OCI-LY3 (cell line): ENCODE results near the gene TBCB.
A peak's percentile ranks its signal among the peaks of the same experiment; 100 is the strongest.
"Not testable (repeated sequence)": the region's sequence is repeated elsewhere in the genome, so short reads cannot be mapped to it uniquely, and the experiment has no call there.

Experiments
- H2AFZ ChIP-seq: fragments of 200-600, 300-600 bp; shearing (Covaris generic); 2 replicates; pipeline ENCODE4 v1.6.0; 2014; ENCODE audit warnings: antibody characterized with exemption, low read depth, low read length
- H3K27ac ChIP-seq: fragments of 200-600, 300-600 bp; sonication (generic); 2 replicates; pipeline ENCODE4 v1.5.1; 2014; ENCODE audit warnings: mild to moderate bottlenecking, low read length, moderate library complexity, mixed read lengths
- H3K27me3 ChIP-seq: fragments of 200-600, 300-600 bp; sonication (generic); 2 replicates; pipeline ENCODE4 v1.6.1; 2014; ENCODE audit warnings: low read depth, low read length, mixed read lengths
- H3K36me3 ChIP-seq: fragments of 200-600, 300-600 bp; sonication (generic); replicated peaks from 2 replicates; pipeline ENCODE3; 2014; ENCODE audit warnings: low read depth, low read length, mixed read lengths
- H3K4me1 ChIP-seq: fragments of 300-600, 200-600 bp; sonication (generic); 2 replicates; pipeline ENCODE4 v1.6.1; 2014; ENCODE audit warnings: low read length, mixed read lengths
- H3K4me2 ChIP-seq: fragments of 200-600, 300-600 bp; sonication (generic); 2 replicates; pipeline ENCODE4 v1.6.1; 2014; ENCODE audit warnings: low read length, mixed read lengths
- H3K4me3 ChIP-seq: fragments of 300-600, 200-600 bp; sonication (generic); 2 replicates; pipeline ENCODE4 v1.5.1; 2014; ENCODE audit warnings: antibody characterized with exemption, mild to moderate bottlenecking, low read length, moderate library complexity
- H3K79me2 ChIP-seq: fragments of 300-600, 200-600 bp; shearing (Covaris generic); 2 replicates; pipeline ENCODE4 v1.6.1; 2014; ENCODE audit warnings: mild to moderate bottlenecking, low read length, mixed read lengths
- H3K9ac ChIP-seq: fragments of 300-600, 200-600 bp; shearing (Covaris generic); 2 replicates; pipeline ENCODE4 v1.6.0; 2014; ENCODE audit warnings: mild to moderate bottlenecking, low read length, moderate library complexity
- H3K9me3 ChIP-seq: fragments of 200-600, 300-600 bp; shearing (Covaris generic); 2 replicates; pipeline ENCODE4 v1.6.1; 2014; ENCODE audit warnings: low read length, mixed read lengths; ENCODE audit not compliant: insufficient read depth
- H4K20me1 ChIP-seq: fragments of 200-600, 300-600 bp; sonication (generic); 2 replicates; pipeline ENCODE4 v1.6.1; 2016; ENCODE audit warnings: low read length, mixed read lengths; ENCODE audit not compliant: insufficient read depth
- CTCF ChIP-seq: fragments of 200-600, 300-600 bp; sonication (generic); IDR thresholded peaks from 2 replicates; pipeline ENCODE4 v1.5.1; 2014; ENCODE audit warnings: antibody characterized with exemption, low read length, low read depth
- EZH2phosphoT487 ChIP-seq: fragments of 200-600 bp; shearing (Covaris generic); IDR thresholded peaks from 2 replicates; pipeline ENCODE4 v1.6.1; 2018; ENCODE audit warnings: antibody characterized with exemption, mixed run types, low read depth

Gene TBCB

GRCh38 chr19:36115453-36116343 lies at the start of gene TBCB:
TSS of gene TBCB (plus strand) at chr19:36115468. CDS start at chr19:36115561, 93 bp downstream.
- Histone ChIP-seq H3K79me2 (peaks cover 26% of the 10 kb centered on the region), H4K20me1 (0 out of 2 replicates have a peak, but pooled peaks cover 3% of the 10 kb centered on the region), H3K27ac (peak within 1 kb of the TSS; percentile 77), H3K4me2 (peak within 1 kb of the TSS; percentile 74), H3K4me1 (peaks cover 18% of the 10 kb centered on the region), H3K9ac (peak within 1 kb of the TSS; percentile 94), H2AFZ (peak within 1 kb of the TSS; percentile 83), H3K9me3 (no peaks in the 10 kb centered on the region), H3K27me3 (no peaks in the 10 kb centered on the region), H3K4me3 (peak within 1 kb of the TSS; percentile 88), H3K36me3 (peaks cover 37% of the 10 kb centered on the region)
- no peak for TF ChIP-seq CTCF

DNA sequence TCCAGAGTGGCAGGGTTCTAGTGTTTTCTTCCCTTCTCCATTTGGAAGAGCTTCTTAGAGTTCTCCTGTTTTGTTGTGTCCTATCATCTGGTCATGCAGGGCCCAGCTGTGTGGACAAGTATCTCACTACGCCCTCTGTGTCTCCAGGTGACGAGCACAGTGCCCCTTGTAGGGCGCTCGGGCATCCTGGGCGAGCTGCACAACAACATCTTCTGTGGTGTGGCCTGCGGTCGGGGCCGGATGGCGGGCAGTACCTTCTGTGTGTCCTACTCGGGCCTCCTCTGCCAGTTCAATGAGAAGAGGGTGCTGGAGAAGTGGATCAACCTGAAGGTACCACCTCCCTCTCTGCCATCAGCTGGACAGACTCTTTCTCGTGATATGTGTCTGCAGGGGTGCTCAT lies 47.6 kb upstream of the TBCB start:
- Histone ChIP-seq H3K4me2 (no peak overlapping the region), H3K27me3 (no peaks in the 10 kb centered on the region), H4K20me1 (0 out of 2 replicates have a peak, but pooled peaks cover 3% of the 10 kb centered on the region), H2AFZ (no peak overlapping the region), H3K79me2 (no peaks in the 10 kb centered on the region), H3K9ac (no peak overlapping the region), H3K4me1 (no peaks in the 10 kb centered on the region), H3K9me3 (no peaks in the 10 kb centered on the region), H3K4me3 (no peak overlapping the region), H3K36me3 (peaks cover 46% of the 10 kb centered on the region), H3K27ac (no peak overlapping the region)
- no peak for TF ChIP-seq EZH2phosphoT487
- TF ChIP-seq CTCF: no peak

DNA sequence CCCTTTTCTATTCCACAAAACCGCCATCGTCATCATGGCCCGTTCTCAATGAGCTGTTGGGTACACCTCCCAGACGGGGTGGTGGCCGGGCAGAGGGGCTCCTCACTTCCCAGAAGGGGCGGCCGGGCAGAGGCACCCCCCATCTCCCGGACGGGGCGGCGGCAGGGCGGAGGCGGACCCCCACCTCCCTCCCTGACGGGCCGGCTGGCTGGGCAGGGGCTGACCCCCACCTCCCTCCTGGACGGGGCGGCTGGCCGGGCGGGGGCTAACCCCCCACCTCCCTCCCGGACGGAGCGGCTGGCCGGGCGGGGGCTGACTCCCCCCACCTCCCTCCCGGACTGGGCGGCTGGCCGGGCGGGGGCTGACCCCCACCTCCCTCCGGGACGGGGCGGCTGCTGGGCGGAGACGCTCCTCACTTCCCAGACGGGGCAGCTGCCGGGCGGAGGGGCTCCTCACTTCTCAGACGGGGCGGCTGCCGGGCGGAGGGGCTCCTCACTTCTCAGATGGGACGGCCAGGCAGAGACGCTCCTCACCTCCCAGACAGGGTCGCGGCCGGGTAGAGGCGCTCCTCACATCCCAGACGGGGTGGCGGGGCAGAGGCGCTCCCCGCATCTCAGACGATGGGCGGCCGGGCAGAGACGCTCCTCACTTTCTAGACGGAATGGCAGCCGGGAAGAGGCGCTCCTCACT lies 46.3 kb upstream of the TBCB start:
- not testable (repeated sequence) for H3K27me3 ChIP-seq, H3K27ac ChIP-seq, H2AFZ ChIP-seq, H3K79me2 ChIP-seq, H4K20me1 ChIP-seq, H3K4me1 ChIP-seq, H3K9ac ChIP-seq, H3K4me2 ChIP-seq, H3K9me3 ChIP-seq, H3K4me3 ChIP-seq
- H3K36me3 ChIP-seq: peaks cover 44% of the 10 kb centered on the region

DNA sequence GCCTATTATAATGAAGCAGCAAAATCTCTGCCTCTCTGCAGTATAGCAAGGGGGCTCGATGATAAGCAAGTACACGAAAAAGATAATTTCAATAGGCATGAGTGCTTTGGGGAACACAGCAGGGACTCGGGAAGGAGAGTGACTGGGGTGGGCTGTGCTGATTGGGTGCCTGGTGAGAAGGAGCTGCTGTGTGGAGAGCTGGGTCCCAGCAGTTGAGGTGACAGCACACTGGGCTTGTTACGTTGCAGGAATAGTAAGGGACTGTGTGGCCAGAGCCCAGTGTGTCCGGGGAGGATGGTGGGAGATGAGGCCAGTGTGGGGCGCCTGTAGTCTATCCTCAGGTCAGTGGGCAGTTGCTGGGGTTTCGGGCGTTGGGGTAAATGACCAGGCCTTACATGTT lies 43.2 kb upstream of the TBCB start:
- no peaks in the 10 kb centered on the region for H3K4me1 ChIP-seq
- H3K4me3 ChIP-seq: no peak overlapping the region
- no peaks in the 10 kb centered on the region for H3K27me3 ChIP-seq
- H3K36me3 ChIP-seq: peaks cover 33% of the 10 kb centered on the region
- H4K20me1 ChIP-seq: no peaks in the 10 kb centered on the region
- H3K27ac ChIP-seq: no peak overlapping the region
- H2AFZ ChIP-seq: no peak overlapping the region
- TF ChIP-seq CTCF (no peak), EZH2phosphoT487 (no peak)
- no peaks in the 10 kb centered on the region for H3K9me3 ChIP-seq
- no peak overlapping the region for H3K9ac ChIP-seq
- no peaks in the 10 kb centered on the region for H3K79me2 ChIP-seq
- no peak overlapping the region for H3K4me2 ChIP-seq
